ENCODE data around the gene B4GALT2.

The B4GALT2 gene

GRCh38 chr1:44012404-44012803 lies 33.4 kb downstream of the B4GALT2 start:
- DNase-seq: no peak

- no peak for DNase-seq
Measured at GRCh38 chr1:44012941-44013609, 34.1 kb downstream of the B4GALT2 start.

- no peak for DNase-seq
Measured at GRCh38 chr1:44013949-44014348, 34.9 kb downstream of the B4GALT2 start.

- DNase-seq: no peak
Measured at GRCh38 chr1:44014365-44015104, 35.5 kb downstream of the B4GALT2 start.

- DNase-seq: no peak
Measured at GRCh38 chr1:44015206-44015605, 36.2 kb downstream of the B4GALT2 start.

- no peak for DNase-seq
Measured at GRCh38 chr1:44016041-44016889, 37.3 kb downstream of the B4GALT2 start.

GRCh38 chr1:44016890-44017400 lies 37.9 kb downstream of the B4GALT2 start:
- no peak for DNase-seq

- DNase-seq: no peak
Measured at GRCh38 chr1:44019466-44019948, 40.5 kb downstream of the B4GALT2 start.

- DNase-seq: no peak
Measured at GRCh38 chr1:44020464-44020863, 41.5 kb downstream of the B4GALT2 start.

- no peak for DNase-seq
Measured at GRCh38 chr1:44021156-44021555, 42.1 kb downstream of the B4GALT2 start.

GRCh38 chr1:44021581-44022321 lies 42.7 kb downstream of the B4GALT2 start:
- no peak for DNase-seq

GRCh38 chr1:44024031-44024902 lies 45.3 kb downstream of the B4GALT2 start:
- no peak for DNase-seq

GRCh38 chr1:44024903-44025525 lies 46.0 kb downstream of the B4GALT2 start:
- DNase-seq: no peak

- no peak for DNase-seq
Measured at GRCh38 chr1:44025816-44026215, 46.8 kb downstream of the B4GALT2 start.

GRCh38 chr1:44027320-44027719 lies 48.3 kb downstream of the B4GALT2 start:
- no peak for DNase-seq

GRCh38 chr1:44029260-44029910 lies 50.4 kb downstream of the B4GALT2 start:
- no peak for DNase-seq

GRCh38 chr1:44029911-44030604 lies 51.0 kb downstream of the B4GALT2 start:
- peak; percentile 84 to 85 for DNase-seq

GRCh38 chr1:44030605-44031251 lies 51.7 kb downstream of the B4GALT2 start:
- peak; percentile 43 to 49 for DNase-seq
